ENCODE data around the gene SELENOV.

- no peak for TF ChIP-seq CTCF (conservative IDR thresholded peaks at IDR 0.05; ENCODE audit: low read length)
- TF ChIP-seq EZH2phosphoT487 (IDR thresholded peaks at IDR 0.05; ENCODE audit: borderline replicate concordance), result no peak
These were observed 732 bp downstream of the SELENOV start for GRCh38 chr19:39515551-39516191.

Measured in Loucy (cell line).